Daoy (cell line): ENCODE data around the gene SEPTIN11. TPM values are rescaled to one million over a fixed set of nuclear protein-coding genes. Genes with fewer than 3 reads are reported as not detected.

Experiments used
- DNase-seq: peaks from one replicate; pipeline ENCODE4 v3.0.0-alpha.2; 2015; ENCODE audit warnings: low read depth
- total RNA-seq: library from RNA; depleted of rRNA; stranded (reverse); fragments of >200 nt; shearing (Covaris generic); gene quantifications from 2 replicates; pipeline ENCODE4 v1.2.3, GENCODE V29; 2014; rRNA removed

The SEPTIN11 gene
- 34.4 and 48.2 TPM in 2 replicates for total RNA-seq

DNA sequence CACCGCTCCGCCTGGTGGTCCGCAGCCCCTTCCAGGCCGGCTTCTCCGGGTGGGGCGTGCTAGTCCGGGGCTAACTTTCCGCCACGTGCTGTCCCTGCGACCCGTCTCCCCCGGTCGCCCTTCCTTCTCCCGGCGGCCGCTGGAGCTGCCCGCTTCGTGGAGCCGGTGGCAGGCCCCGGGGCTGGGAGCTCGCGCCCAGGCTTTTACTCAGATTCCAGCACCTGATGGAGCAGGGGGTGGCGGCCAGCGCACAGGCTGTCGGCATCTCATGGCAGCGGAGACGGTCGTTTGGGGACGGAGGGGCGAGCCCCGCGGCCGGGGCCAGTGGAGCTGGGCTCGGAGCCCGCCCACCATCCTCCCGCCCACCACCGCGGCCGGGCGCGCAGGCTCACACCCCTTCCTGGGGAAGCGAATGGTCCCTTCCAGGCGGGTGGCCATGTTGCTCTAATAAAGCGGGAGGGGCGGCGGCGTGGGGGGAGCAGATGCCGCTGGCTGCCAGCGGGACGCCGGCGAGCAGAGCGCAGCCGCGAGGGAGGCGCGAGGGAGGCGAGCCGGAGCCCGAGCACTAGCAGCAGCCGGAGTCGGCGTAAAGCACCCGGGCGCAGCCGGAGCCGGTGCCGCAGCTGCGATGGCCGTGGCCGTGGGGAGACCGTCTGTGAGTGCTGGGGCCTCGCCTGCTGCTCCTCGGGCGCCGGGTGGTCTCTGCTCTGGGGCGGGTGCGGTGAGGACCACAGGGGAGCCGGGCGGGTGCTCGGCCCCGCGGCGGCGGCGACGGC is at the start of gene SEPTIN11:
Gene SEPTIN11, plus strand, starts transcription at position 477 of the 776 bp plus-strand sequence. Its CDS starts 152 bp downstream, at position 629.
- peak; percentile 89 for DNase-seq

DNA sequence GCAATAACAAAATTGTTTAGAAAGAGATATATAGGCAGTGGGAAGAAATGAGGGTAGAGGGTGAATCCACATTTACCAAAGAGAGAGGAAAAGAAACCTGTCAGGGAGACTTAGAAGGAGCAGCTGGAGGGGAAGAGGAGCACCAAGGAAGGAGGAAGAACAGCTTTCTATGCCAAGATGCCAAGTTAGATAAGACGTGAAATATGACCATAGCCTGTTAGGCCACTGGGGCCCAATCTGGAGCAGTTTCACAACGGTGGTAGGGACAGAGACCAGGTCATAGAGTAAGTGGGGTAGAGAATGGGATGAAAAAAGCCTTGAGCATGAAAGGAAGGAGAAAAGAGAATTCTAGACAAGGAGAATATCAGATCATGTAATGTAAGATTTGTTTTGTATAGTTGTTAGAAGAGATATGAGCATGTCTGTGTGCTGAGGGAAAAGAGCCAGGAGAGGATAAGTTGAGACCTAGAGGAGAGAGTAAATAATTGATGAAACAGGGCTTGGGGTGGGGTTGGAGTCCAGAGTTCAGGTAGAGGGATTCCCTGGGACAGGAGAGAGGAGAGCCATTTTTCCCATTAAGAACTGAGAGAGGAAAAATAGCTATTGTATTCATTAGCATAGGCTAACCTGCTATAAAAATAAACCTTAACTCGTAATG is 47.2 kb upstream of the SEPTIN11 start:
- DNase-seq: no peak

DNA sequence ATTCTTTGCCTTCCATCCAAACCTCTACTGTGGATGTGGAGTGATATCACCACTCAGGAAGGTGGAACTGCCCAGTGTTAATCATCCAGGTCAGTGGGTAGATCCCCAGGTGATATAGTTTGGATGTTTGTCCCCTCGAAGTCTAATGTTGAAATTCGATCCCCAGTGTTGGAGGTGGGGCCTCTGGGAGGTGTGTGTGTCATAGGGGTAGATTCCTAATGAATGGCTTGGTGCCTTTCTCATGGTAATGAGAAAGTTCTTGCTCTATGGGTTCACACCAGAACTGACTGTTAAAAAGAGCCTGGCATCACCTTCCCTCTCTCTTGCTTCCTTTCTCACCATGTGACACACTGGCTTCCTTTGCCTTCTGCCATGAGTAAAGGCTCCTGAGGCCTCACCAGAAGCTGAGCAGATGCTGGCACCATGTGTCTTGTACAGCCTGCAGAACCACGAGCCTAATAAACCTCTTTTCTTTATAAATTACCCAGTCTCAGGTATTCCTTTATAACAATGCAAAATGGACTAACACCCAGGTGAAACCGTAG is 44.8 kb upstream of the SEPTIN11 start:
- no peak for DNase-seq

DNA sequence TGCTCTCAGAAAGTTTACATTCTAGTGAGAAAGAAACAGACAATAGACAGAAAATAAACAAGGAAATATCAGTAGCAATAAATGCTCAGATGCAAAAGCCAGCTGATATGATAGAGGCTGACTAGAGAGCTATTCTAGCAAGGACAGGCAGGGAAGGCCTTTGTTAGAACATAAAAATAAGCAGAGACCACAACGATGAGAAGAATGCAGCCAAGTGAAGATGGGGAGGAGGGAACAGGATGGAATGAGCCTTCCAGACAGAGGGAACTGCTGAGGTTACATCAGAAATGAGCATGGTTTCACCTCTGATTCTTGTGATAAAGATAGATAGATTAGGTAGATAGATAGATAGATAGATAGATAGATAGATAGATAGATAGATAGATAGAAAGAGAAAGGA is 44.0 kb upstream of the SEPTIN11 start:
- DNase-seq: no peak

DNA sequence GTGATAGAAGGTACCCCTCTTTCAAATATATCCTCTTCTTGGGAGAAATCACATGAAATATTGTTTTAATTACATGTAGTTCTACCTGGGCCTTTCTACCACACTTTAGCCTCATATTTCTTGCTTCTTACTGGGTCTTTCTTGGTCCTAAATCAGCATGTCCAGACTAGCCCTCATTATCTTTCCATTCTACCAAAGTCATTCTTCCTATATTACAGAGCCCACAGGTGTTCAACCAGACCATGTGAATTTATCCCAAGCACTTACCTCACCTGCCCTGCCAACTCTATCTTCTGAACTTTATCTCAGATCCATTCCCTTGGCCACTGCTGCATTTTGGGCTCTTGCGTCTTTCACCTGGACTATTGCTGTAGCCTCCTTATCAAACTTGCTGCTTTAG is 39.8 kb upstream of the SEPTIN11 start:
- no peak for DNase-seq

DNA sequence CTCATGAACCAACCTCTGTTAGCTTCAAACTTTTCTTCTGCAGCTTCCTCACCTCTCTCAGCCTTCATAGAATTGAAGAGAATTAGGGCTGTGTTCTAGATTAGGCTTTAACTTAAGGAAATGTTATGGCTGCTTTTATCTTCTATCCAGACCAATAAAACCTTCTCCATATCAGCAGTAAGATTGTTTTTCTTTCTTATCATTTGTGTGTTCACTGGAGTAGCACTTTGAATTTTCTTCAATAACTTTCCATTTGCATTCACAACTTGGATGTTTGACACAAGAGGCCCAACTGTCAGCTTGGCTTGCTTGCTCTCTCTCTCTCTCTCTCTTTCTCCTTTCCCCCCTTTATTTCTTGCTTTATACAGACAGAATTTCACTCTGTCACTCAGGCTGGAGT is 28.8 kb upstream of the SEPTIN11 start:
- DNase-seq: no peak

DNA sequence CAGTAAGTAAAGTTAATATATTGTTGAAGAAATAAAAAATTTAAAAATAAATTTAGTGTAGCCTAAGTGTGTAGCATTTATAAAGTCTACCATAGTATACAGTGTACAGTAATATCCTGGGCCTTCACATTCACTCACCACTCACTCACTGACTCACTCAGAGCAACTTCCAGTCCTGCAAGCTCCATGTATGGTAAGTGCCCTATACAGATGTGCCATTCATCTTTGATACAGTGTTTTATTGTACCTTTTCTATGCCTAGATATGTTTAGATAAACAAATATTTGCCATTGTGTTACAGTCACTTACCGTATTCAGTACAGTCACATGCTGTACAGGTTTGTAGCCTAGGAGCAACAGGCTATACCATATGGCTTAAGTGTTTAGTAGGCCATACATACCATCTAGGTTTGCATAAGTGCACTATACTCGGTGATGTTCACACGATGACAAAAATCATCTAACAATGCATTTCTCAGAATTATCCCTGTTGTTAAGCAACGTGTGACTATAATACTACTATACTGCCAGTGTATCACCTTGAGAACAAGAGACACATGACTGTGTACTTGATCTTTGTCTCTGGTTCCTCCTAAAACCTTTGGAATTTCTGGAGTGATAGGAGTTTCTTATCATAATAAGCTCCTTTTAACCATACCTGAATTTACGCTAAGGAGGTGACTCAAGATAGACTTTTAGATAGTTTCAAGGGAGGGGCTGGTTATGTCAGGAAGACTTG is 25.8 kb upstream of the SEPTIN11 start:
- DNase-seq: no peak

DNA sequence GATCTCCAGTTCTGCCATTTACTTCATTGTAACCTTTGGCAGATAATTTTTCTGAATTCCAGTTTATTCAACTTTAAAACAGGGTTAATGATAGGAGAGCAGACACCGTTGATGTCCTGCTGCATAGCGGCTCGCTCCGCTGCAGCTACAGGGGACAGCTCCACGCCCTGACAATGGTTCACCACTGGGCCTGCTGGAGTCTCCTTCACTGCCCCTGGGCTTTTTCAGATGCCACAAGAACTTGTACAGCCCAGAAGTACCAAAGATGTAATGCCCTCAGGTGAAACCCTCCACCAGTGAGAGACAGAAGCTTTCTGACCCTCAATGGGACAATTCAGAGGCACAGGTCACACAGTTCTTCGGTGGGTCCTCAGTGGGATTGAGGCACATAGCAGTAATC is 22.7 kb upstream of the SEPTIN11 start:
- DNase-seq: no peak

DNA sequence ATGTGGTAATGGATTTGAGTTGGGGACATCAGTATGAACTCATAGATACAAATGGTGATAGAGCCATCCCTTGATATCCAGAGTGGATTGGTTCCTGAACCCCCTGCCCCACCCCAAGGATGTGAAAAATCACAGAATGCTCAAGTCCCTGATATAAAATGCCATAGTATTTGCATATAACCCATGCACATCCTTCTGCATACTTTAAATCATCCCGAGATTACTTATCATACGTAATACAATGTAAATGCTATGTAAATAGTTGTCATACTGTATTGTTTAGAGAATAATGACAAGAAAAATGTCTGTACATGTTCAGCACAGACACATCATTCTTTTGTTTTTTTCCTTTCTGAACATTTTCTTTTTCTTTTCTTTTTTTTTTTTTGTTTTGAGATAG is 18.9 kb upstream of the SEPTIN11 start:
- no peak for DNase-seq

DNA sequence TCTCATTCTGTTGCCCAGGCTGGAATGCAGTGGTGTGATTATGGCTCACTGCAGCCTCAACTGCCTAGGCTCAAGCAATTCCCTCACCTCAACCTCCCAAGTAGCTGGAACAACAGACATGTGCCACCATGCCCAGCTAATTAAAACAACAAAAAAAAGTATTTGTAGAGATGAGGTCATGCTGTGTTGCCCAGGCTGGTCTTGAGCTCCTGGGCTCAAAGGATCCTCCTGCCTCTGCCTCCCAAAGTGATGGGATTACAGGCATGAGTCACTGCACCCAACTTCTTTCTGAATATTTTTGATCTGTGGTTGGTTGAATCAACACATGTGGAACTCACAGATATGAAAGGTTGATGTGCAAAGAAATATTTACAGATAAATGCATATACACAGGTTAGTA is 18.5 kb upstream of the SEPTIN11 start:
- peak; percentile 49 for DNase-seq

DNA sequence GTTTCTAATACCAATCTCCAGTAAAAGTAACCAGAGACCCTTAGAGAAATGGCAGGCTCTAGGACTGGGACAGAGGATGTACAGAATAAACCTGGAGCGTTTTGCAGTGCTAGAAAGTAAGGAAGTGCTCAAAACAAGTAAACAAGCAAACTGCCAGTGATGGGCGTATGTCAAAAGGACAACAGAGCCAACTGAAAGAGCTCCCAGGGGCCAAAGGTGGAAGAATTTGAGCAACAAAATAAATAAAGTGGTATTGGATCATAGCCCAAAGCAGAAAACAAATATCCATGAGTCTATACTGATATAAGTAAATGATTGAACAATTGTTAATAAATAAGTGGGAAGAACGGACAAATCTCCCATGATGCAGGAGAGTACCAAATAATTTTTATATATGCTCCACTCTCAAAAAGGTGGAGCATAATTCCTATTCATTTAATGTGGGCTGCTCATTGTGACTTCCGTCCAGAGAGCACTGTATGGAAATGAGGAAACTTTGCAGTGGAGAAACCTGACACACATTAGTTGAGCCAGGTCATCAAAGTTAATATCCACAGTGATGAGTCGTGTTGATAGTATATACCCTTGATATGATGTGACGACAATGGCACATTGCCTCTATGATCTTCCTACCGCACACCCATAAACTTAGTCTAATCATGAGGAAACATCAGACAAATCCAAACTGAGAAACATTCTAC is 17.8 kb upstream of the SEPTIN11 start:
- DNase-seq: no peak

DNA sequence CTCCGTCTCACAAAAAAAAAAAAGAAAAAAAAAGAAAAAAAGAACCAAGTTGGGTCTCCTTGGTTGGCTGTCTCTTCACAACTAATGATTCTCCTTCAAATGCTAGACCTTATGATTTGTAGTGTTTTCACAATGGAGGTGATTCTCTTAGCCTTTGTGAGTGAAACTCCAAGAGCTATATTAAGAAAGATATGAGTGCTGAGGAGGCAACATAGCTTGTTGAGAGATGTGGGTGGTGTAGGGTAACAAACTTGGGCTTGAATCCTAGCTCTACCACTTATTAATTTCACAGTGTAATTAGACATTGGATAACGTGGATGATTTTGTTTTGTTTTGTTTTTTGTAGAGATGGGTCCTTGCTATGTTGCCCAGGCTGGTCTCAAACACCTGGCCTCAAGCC is 10.4 kb upstream of the SEPTIN11 start:
- no peak for DNase-seq

DNA sequence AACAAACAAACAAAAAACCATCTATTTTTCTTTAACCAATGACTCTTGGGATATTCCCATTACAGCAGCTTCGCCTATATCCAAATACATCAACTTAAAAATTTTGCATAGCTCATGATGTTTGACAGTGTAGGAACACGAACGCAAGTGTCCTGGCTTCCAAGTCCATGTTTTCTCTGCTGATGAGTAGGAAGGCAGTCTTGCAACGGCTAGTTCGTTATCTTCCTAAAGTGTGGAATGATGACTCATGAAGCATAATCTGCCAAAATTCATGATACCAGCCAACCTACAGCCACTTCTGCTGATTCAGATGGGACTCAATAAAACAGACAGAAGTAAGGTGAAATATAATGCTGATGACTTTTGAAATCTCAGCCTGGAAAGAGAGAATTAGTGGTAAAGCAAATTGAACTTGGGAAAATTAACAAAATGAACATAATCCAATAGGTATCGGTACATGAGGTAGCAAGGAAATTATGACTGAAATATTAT is 6.4 kb upstream of the SEPTIN11 start:
- DNase-seq: peak; percentile 49

DNA sequence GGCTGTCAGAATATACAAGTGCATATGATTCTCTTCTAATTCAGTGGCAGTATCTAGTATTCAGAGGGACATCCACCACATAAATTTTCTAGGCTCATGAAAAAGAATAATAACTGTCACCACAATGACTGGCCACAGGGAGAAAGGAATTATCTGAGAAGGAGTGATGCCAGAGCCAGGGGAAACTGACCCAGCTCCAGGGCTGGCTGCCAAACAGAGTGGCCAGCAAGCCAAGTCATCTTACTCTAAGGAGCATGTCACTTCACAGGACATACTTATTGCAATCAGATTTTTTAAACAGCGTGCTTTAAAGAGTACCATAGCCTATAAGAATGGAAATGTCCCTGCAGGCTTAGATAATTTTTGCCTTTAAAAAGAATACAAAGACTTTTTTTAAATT is 5.8 kb upstream of the SEPTIN11 start:
- no peak for DNase-seq

DNA sequence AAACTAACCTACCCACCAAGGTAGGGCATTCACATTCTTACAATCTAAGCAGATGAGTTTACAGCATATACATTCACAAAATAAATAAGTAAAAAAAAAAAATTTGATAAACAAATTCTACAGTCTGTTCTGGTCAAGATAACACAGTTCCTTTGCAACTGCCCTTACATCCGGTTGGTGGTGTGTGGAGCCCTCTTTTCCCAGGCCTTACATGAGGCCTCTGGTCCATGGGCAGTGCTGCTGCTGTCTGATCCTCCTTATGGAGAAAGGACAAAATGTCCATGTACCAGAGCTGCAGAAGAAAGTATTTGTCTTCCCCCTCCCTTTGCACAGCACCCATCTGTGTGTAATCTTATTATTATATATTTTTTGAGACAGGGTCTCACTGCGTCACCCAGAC is 2.2 kb upstream of the SEPTIN11 start:
- DNase-seq: no peak

DNA sequence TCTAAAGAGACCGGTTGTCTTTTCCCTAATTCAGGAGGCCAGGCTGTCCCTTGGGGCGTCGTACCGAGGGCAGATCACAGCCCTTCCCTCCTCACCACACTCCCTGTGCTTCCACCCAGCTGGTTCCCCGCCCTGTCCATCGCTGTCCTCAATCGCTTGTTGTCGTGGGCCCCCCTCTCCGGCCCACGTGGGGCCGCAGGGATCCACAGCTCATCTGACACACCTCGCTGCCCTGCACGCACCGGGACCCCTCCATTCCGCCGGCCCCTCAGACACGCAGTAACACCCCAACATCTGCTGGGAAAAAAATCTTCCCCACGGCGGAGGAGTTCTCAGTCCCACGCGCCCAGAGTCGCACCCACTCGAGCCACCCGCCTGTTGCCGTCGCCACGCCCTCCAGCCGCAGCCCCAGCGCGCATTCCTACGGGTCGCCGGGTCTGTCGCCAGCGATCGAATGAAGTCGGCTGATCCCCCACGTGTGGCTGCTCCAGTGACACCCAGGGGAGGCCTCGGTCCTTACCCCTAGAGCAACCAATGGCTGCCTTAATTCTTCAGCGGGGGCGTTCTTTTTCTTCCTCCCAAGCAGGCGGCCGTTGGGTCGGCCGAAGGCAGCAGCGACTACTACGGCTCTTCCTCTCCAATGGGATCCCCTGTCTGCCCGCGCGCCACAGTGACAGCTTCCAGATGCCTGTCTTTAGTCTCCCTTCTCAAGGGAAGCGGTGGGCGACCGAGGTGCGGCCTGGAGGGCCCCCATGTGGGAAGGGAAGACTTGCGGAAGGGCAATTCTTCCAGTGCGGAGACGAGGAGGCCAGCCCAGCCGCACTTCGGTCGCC is 893 bp upstream of the SEPTIN11 start:
- peak; percentile 68 for DNase-seq

DNA sequence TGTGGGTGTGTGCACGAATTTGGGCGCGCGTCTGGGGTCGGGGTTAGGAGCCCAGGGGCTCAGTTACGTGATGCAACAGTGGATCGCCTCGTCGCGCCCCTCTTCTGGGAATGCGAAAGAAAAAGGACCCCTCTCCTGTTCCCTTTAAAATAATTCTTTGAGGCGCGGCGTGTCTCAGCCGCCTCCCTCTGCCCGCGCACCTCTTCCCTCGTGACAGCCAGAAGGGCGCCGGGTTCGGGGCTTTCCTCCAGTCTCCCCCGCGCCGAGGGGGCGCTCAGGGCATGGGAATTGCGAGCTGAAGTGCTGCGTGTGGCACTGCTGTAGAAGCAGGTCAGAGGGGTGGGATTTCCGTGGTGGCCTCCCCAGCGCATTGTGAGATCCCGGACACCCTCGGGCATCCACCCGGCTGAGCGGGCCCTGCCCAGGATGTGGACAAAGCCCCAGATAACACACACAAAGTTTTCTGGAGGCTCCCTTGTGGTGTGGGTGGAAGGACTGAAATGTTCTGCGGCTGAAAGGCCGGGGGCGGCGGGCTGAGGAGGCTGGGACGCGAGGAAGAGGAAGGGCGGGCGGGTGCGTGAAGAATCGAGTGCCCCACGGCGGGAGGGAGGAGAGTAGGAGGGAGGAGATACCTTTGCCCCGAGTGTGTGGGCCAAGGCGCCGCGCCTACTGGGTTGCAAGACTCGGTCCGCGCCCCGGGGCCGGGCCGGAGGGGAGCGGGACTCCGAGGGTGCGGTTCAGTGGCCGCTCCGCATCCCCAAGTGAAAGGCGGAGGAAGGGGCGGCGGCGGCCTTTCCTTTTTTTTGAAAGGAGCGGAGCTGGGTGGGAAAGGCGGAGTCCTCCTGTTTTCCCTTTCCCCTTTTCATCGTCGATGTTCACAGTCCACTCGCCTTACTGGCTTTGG is 752 bp downstream of the SEPTIN11 start:
- peak; percentile 41 for DNase-seq

DNA sequence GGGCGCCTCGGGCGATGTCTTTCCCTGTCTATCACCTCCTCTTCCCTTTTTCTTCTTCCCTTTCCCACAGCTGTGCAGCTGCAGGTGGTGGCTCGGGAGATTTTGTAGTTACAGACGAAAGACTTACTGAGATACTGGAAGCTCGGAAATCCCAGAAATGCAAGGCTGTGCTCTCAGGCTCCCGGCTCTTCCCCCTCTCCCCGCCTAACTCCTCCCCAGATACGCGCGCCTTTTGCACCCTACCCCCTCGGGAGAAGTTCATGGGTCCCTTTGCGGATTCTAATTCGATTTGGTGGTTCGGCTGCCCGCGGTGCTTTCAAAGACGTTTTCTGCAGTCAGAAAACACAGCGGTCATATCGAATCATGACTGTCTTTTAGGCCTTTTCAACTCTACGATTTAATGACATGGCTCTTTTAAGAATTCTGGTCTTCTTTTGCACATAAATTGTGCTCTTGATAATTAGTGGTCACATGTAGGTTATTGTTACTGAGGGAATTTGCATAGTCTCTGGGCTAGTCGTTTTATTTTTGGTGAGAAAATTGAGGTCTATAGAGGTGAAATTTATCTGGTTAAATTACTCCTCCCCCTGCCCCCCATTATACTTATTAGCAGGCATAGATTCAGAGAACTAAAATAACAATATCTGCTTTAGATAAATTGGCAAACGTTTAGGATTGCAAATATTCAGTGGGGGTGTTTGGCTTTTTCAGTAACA is 1.6 kb downstream of the SEPTIN11 start:
- DNase-seq: peak; percentile 10

DNA sequence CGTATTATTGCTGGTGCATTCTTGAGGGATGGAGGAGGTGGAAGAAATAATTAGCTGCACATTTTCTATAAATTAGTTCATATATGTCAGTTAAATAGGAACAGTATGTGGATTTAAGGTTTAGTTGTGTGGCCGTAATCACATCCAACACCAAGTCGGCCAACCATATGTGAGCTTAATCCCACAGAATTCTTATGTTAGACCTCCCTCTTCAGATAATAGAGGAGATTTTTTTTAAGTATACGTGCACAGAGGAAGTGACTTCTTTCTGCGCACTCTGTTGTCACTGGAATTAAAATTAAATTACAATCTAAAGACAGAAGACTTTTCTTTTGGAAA is 2.1 kb downstream of the SEPTIN11 start:
- DNase-seq: no peak
